Thyroid gland (tissue), 4 donors: ENCODE results near the gene OOSP3.
"Not testable (repeated sequence)": the region's sequence is repeated elsewhere in the genome, so short reads cannot be mapped to it uniquely, and the experiment has no call there.

ENCODE experiments used
- POLR2A ChIP-seq, 2 donors: fragments of 450-650 bp; IDR thresholded peaks; one replicate each; pipeline ENCODE4 v1.6.1; 2017; ENCODE audit warnings: antibody characterized with exemption in 2 of 2, mild to moderate bottlenecking in 2 of 2, moderate library complexity in 1 of 2
- TF ChIP-seq, protein P1 (sequence below), 6 experiments: fragments of 200-600 bp in 3 of 6; fragments of 450-650 bp in 3 of 6; sonication (generic) in 3 of 6; IDR thresholded peaks; one replicate each; pipeline ENCODE4 v1.5.1; 2016 to 2019; ENCODE audit warnings: antibody characterized with exemption in 6 of 6, mild to moderate bottlenecking in 2 of 6, inconsistent platforms in 1 of 6, moderate library complexity in 1 of 6

DNA sequence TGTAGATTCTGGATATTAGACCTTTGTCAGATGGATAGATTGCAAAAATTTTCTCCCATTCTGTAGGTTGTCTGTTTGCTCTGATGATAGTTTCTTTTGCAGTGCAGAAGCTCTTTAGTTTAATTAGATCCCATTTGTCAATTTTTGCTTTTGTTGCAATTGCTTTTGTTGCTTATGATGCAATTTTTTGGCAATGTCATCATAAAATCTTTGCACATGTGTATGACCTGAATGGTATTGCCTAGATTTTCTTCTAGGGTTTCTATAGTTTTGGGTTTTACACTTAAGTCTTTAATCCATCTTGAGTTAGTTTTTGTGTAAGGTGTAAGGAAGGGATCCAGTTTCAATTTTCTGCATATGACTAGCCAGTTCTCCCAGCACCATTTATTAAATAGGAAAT, 8.6 kb downstream of the OOSP3 start:
- TF ChIP-seq, protein P1, sequence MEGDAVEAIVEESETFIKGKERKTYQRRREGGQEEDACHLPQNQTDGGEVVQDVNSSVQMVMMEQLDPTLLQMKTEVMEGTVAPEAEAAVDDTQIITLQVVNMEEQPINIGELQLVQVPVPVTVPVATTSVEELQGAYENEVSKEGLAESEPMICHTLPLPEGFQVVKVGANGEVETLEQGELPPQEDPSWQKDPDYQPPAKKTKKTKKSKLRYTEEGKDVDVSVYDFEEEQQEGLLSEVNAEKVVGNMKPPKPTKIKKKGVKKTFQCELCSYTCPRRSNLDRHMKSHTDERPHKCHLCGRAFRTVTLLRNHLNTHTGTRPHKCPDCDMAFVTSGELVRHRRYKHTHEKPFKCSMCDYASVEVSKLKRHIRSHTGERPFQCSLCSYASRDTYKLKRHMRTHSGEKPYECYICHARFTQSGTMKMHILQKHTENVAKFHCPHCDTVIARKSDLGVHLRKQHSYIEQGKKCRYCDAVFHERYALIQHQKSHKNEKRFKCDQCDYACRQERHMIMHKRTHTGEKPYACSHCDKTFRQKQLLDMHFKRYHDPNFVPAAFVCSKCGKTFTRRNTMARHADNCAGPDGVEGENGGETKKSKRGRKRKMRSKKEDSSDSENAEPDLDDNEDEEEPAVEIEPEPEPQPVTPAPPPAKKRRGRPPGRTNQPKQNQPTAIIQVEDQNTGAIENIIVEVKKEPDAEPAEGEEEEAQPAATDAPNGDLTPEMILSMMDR (IDR thresholded peaks at IDR 0.05): not testable (repeated sequence)
- TF ChIP-seq POLR2A (IDR thresholded peaks at IDR 0.05): not testable (repeated sequence)
